ENCODE results near the gene ACKR1.
A peak's percentile ranks its signal among the peaks of the same experiment; 100 is the strongest.

The ACKR1 gene, protein sequence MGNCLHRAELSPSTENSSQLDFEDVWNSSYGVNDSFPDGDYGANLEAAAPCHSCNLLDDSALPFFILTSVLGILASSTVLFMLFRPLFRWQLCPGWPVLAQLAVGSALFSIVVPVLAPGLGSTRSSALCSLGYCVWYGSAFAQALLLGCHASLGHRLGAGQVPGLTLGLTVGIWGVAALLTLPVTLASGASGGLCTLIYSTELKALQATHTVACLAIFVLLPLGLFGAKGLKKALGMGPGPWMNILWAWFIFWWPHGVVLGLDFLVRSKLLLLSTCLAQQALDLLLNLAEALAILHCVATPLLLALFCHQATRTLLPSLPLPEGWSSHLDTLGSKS

GRCh38 chr1:159204161-159205141 is at the start of gene ACKR1:
Gene ACKR1 (plus strand): TSS chr1:159204875. CDS start chr1:159204960, 85 bp downstream.
- no peak for DNase-seq

DNA sequence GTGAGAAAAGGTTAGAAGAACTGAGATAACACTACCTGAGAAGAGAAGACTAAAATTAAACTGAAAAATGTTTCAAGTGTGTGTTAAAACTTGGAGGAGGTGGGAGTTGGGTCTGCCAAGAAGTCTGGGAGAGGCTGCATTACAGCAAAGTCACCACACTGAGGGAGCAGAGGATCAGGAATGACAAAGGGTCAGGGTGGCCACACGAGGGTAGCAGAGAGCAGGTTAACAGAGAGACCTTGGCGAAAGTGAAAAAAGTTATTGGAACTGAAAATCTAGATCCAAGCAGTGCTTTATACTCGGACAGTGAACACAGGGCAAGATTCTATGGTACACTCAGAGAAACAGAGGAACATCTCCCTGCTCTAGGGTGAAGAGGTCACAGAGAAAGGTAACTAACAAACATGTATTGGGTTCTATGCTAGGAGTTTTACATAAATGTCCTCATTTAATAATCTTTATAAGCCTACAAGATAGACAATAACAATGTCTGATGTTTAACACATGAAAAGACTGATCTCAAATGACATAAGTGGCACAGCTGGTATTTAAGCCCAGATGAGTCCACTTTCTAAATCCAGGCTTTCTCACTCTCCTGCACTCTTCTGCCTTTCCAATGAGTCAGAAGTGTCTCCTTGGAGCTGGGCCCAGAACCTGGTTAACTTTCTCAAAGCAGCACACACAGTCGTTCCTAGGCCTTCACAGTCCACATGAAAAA is 43.5 kb upstream of the ACKR1 start:
- peak; percentile 47 for DNase-seq

- no peak for DNase-seq
Measured at GRCh38 chr1:159161719-159162026, 43.0 kb upstream of the ACKR1 start.

DNA sequence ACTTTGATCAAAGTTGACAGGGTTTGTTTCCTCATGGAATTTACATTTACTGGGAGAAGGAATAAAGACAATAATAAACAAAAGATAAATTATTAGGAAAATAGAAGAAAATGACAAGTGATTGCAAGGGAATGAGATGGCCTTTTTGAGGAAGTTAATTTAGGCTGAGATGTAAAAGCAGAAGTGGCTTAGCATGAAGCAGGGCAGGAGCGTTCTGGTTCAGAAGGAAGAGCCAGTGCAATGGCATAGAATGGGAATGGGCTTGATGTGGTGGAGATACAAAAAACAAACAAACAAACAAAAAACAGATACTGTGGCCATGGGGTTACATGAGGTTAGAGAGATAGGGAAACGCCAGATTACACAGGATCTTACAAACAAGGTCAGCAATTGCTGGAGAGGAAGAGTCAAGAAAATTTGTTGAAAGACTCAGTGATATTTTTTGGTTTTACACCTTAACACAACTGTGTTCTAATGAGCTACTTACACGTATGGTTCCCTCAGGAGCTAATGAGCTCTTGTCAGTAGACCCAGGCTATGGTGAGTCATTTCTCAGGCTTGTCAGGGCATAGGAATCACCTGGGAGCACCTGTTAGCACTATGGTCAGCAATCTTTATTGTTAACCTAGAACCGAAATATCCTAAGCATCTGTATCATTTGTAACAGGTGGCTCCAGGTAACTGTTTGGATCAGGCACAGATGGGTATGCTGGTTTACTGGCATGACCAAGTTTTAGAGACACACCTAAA is 42.0 kb upstream of the ACKR1 start:
- DNase-seq, result no peak

GRCh38 chr1:159163614-159164228 is 41.0 kb upstream of the ACKR1 start:
- DNase-seq, result no peak

GRCh38 chr1:159168043-159168442 is 36.6 kb upstream of the ACKR1 start:
- DNase-seq, result no peak

GRCh38 chr1:159170639-159171038 is 34.0 kb upstream of the ACKR1 start:
- no peak for DNase-seq

- no peak for DNase-seq
Measured at GRCh38 chr1:159171254-159171687, 33.4 kb upstream of the ACKR1 start, which contains the start of gene CADM3. Gene CADM3 (plus strand): TSS chr1:159171615. CDS start chr1:159171766, 151 bp downstream.

DNA sequence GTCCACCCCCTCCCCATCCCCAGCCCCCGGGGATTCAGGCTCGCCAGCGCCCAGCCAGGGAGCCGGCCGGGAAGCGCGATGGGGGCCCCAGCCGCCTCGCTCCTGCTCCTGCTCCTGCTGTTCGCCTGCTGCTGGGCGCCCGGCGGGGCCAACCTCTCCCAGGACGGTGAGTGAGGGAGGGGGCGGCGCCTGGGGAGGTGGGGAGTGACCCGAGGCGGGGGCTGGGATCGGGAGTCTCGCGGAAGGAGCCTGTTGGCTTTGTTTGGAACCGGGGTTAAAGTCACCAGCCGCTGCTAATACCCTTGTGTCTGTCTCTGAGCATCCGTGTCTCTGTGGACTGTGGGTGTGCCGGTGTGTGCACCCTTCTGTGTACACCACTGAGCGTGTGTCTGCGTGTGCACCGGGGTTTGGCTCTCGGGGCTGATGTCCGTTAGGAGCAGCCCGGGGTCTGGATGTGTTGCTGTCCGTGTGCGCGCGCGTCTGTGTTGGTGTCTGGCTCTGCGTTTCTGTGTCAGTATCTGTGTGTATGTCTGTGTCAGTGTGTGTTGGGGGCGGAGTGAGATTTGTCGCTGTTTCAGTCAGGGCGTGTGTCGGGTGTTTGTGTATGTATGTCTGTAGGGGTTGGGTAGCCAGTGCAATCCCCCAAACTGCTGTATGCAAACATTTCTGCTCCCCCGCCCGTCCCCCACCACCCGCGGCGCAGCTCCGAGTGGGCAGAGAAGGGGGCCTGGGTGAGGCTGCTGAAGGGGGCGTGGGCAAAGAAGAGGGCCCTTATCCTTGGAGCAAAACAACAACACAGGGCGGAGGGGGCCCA is 32.8 kb upstream of the ACKR1 start:
- DNase-seq, result no peak

DNA sequence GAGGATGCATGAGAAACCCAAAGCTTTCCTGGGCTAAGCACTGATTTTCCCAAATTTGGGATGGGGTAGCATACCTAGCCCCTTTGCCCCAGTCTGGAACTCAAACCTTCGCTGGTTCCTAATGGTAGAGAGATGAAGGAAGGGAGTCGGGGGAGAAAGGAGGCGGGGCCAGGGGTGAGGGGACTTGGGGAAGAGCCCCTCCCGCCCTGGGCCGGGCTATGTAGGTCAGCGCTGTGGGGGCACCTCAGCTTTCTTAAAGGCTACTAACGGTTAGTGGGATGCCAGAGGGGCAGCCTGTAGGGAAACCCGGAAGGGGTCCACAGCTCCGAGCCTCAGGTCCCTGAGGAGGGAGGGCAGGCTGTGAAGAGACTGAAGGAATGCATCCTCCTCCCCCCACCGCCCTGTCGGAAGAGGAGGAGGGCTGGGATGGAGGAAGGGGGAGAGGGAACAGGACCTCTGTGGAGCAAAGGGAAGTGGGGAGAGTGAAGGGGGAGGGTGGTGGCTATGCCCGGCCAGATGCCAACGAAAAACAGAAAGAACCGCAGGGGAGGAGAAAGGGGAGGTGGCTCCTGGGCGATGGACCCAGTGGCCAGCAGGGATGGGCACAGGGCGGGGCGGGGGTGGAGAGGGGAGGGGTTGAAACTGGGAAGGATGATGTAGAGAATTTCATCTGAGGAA is 31.9 kb upstream of the ACKR1 start:
- no peak for DNase-seq

GRCh38 chr1:159173320-159173719 is 31.4 kb upstream of the ACKR1 start:
- no peak for DNase-seq

GRCh38 chr1:159175571-159175970 is 29.1 kb upstream of the ACKR1 start:
- DNase-seq, result no peak

GRCh38 chr1:159177272-159177907 is 27.3 kb upstream of the ACKR1 start:
- no peak for DNase-seq

GRCh38 chr1:159179906-159180305 is 24.8 kb upstream of the ACKR1 start:
- no peak for DNase-seq

DNA sequence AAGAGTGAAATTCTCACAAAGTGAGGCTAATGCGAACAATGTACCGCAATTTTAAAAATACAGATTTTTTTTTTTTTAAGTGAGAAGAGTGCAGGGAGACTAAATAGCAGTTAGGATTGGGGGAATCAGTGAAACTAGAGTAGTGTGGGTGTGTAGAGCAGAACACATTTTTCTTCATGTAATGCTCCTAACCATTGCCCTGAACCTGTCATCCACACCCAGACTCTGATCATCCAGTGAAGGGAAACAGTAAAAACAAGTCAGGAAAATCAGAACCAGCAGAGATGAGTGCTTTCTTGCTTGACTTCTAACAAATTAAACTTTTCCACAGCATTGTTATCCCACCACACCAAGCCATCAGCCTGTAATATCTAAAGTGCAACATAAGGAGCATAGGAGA is 24.2 kb upstream of the ACKR1 start:
- DNase-seq, result no peak

GRCh38 chr1:159181328-159182024 is 23.2 kb upstream of the ACKR1 start:
- DNase-seq, result no peak

DNA sequence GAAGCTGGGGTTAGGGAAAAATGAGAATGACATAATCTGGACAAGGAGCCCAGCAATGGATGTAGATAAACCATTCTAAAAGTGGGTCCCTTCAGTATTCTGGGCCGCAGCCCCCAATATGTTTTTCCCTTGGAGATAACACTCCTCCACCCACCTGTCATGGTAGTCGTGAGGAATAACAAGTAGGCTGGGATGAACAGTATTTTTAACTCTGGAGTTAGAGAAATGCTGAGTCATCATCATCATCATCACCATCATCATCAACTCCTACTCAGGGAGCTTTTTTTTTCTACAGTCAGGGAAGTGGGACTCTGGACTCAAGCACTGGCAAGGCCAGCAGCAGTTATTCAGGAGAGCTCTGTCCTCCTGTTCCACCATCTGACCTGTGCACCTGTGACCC is 20.5 kb upstream of the ACKR1 start:
- no peak for DNase-seq

DNA sequence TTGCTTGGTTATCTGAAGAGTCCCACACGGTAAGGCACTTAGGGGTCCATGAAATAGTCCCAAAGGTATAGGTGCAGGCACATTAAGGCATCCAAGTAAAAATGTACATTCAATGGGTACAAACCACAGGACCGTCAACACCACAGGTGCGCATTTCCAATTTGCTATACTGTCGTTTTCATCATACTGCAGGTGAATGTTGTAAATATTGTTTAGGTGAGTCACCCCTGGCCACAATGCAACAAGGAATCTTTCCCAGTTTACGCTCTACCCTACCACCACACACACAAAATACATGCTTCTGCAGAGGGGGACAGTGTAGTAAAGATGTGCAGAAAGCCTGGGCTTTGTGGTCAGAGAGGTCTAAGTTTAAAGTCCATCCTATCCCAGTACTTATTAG is 19.6 kb upstream of the ACKR1 start:
- no peak for DNase-seq

GRCh38 chr1:159187033-159187432 is 17.6 kb upstream of the ACKR1 start:
- DNase-seq, result no peak
